ENCODE measurements around the gene PLD1.

The PLD1 gene

DNA sequence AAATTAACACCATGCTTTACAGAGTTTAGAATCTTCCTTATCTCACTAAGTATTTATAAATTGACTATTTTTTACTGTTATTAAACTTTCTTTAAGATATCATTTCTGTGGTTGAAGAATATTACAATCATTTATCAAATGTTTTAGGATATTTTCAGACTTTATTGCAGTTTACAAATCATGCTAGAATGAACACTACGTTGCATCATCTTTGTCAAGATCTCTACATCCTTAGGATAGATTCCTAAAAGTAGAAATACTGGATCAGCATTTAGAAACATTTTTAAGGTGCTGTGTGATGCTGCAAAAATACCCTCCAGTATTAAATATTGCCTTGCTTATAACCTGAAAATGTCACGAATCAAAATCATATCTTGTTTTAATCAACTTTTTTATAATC, 2.5 kb upstream of the PLD1 start:
- TF ChIP-seq, protein P1, sequence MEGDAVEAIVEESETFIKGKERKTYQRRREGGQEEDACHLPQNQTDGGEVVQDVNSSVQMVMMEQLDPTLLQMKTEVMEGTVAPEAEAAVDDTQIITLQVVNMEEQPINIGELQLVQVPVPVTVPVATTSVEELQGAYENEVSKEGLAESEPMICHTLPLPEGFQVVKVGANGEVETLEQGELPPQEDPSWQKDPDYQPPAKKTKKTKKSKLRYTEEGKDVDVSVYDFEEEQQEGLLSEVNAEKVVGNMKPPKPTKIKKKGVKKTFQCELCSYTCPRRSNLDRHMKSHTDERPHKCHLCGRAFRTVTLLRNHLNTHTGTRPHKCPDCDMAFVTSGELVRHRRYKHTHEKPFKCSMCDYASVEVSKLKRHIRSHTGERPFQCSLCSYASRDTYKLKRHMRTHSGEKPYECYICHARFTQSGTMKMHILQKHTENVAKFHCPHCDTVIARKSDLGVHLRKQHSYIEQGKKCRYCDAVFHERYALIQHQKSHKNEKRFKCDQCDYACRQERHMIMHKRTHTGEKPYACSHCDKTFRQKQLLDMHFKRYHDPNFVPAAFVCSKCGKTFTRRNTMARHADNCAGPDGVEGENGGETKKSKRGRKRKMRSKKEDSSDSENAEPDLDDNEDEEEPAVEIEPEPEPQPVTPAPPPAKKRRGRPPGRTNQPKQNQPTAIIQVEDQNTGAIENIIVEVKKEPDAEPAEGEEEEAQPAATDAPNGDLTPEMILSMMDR (IDR thresholded peaks at IDR 0.05; ENCODE audit: control extremely low read depth, extremely low read depth, low read depth, missing control alignments) = no peak
- no peak for DNase-seq (ENCODE audit: extremely low spot score)
- POLR2A ChIA-PET = no interaction called here
- CTCF ChIA-PET = no interaction called here

DNA sequence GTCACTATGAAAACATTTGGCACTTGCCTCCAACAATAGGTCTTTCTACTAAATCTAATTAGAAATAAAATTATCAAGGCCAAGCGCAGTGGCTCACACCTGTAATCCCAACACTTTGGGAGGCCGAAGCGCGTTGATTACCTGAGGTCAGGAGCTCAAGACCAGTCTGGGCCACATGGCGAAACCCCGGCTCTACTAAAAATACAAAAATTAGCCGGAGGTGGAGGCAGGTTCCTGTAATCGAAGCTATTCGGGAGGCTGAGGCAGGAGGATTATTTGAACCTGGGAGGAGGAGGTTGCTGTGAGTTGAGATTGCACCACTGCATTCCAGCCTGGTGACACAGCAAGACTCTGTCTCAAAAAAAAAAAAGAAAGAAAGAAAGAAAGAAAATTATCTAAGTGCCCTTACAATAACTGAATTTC, 1.6 kb upstream of the PLD1 start:
- ChIA-PET CTCF (no interaction called here), POLR2A (no interaction called here)
- no peak for DNase-seq (ENCODE audit: extremely low spot score)

DNA sequence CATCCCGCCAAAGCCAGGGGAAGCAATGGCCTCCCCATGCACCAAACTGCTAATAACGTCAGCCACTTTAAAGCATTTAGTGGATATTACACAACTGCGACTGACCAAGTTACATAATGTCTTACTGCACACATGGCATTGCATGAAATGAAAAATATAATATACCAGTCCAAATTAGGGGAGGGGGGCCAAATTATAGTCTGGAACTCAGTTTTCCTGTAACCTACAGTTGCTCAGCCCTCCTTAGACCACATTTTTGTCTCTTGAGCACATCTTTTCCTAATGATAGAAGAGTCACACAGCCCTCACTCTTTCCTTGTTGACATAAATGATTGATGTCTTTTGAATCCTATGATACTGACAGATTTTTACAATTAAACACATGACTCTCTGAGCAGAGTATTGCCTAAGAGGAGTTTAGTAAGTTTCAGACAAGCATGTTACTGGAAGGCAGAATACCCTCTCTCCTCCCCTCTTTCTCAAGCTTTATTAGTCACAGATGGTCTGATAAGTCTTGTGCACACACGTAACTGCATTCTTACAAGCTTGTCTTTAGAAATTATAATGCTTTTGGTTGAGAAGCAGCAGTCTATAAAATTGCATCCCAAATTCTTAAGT, 1.1 kb upstream of the PLD1 start:
- CTCF ChIA-PET = no interaction called here
- DNase-seq (ENCODE audit: extremely low spot score) = no peak
- POLR2A ChIA-PET = no interaction called here
- TF ChIP-seq, protein P1 (IDR thresholded peaks at IDR 0.05; ENCODE audit: control extremely low read depth, extremely low read depth, low read depth, missing control alignments) = no peak

More for the DNA sequence above, 1.6 kb upstream of the PLD1 start:
- TF ChIP-seq, protein P1 (IDR thresholded peaks at IDR 0.05; ENCODE audit: control extremely low read depth, extremely low read depth, low read depth, missing control alignments) = no peak

DNA sequence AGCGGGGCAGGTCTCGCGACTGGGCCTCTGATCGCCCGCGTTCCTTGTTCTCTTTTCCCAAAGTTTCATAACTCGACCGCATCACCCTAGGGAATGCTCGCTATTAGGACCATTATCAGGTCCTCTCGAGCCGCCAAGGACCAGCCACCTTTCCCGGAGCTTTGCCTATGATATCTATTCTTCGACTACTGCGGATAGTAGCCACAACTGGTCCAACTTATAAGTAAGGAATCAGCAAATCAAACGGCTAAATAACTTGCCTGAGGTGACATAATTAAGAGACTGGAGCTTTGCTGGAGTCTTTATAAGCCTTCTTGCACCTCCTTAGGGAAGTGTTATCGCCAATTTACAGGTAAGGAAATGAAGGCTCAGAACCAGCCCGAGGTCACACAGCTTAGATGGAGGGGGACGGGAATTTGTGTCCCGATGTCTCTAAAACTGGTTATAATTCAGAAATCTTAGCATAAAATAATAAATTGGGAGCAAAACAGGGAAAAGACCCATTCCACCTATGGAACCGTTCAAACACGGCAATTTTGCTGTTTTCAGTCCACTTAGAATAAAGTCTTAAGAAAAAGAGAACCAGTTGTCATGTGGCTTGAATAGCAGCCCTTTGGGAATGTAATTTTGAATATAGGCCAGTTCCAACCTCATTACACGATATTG, 479 bp upstream of the PLD1 start:
- CTCF ChIA-PET = interaction anchor here (1.1 to 1.9 kb wide), 2 partner anchors 23 to 38 kb away, joined by 4 to 5 read pairs; no protein-coding TSS in a partner anchor
- POLR2A ChIA-PET = no interaction called here
- TF ChIP-seq, protein P1 (IDR thresholded peaks at IDR 0.05; ENCODE audit: control extremely low read depth, extremely low read depth, low read depth, missing control alignments) = no peak
- DNase-seq (ENCODE audit: extremely low spot score) = no peak

DNA sequence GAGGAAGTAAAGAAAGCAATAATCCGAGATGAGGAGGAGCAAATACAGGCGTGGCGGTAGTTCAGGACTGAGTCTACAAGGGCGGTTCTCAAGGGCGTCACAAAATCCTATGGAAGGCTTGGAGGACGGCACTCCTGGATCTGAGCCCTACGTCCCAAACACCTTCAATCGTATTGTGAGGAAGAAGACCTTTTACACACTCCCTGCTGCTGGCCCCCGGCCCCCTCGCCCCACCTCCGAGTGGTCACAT, 747 bp downstream of the PLD1 start:
- CTCF ChIA-PET = interaction anchor here (1.1 to 1.9 kb wide), 2 partner anchors 24 to 37 kb away, joined by 4 to 5 read pairs; no protein-coding TSS in a partner anchor
- TF ChIP-seq, protein P1 (IDR thresholded peaks at IDR 0.05; ENCODE audit: control extremely low read depth, extremely low read depth, low read depth, missing control alignments) = no peak
- DNase-seq (ENCODE audit: extremely low spot score) = no peak

DNA sequence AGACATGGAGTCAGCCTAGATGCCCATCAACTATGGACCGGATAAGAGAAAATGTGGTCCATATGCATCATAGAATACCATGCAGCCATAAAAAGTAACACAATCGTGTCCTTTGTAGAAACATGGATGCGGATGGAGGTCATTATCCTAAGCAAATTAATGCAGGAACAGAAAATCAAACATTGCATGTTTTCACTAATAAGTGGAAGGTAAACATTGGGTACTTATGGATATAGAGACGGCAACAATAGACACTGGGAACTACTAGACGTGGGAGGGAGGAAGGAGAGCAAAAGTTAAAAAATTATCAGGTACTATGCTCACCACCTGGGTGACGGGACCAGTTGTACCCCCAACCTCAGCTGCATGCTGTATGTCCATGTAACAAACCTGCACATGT, 2.5 kb downstream of the PLD1 start:
- TF ChIP-seq, protein P1 (IDR thresholded peaks at IDR 0.05; ENCODE audit: control extremely low read depth, extremely low read depth, low read depth, missing control alignments) = no peak
- ChIA-PET POLR2A (no interaction called here), CTCF (no interaction called here)
- no peak for DNase-seq (ENCODE audit: extremely low spot score)

More for the DNA sequence above, 747 bp downstream of the PLD1 start:
- POLR2A ChIA-PET = no interaction called here

Data from GM10248 (cell line).